Loucy (cell line): ENCODE results near the gene ETNK1.

Experiments
- EZH2phosphoT487 ChIP-seq: fragments of 200-600 bp; IDR thresholded peaks from 2 replicates; pipeline ENCODE4 v1.6.1; 2018; ENCODE audit warnings: antibody characterized with exemption, mild to moderate bottlenecking, moderate library complexity, borderline replicate concordance
- TF ChIP-seq, protein P1 (sequence below): fragments of 200-600 bp; sonication (generic); conservative IDR thresholded peaks from 2 replicates; pipeline ENCODE4 v1.5.1; 2014; ENCODE audit warnings: mild to moderate bottlenecking, antibody characterized with exemption, low read length

GRCh38 chr12:22700106-22700505, 75.1 kb downstream of the ETNK1 start:
- TF ChIP-seq, protein P1, sequence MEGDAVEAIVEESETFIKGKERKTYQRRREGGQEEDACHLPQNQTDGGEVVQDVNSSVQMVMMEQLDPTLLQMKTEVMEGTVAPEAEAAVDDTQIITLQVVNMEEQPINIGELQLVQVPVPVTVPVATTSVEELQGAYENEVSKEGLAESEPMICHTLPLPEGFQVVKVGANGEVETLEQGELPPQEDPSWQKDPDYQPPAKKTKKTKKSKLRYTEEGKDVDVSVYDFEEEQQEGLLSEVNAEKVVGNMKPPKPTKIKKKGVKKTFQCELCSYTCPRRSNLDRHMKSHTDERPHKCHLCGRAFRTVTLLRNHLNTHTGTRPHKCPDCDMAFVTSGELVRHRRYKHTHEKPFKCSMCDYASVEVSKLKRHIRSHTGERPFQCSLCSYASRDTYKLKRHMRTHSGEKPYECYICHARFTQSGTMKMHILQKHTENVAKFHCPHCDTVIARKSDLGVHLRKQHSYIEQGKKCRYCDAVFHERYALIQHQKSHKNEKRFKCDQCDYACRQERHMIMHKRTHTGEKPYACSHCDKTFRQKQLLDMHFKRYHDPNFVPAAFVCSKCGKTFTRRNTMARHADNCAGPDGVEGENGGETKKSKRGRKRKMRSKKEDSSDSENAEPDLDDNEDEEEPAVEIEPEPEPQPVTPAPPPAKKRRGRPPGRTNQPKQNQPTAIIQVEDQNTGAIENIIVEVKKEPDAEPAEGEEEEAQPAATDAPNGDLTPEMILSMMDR, result no peak
- TF ChIP-seq EZH2phosphoT487, result no peak
